GM12878 (cell line): ENCODE data around the gene ERBB3. TPM values are rescaled to one million over a fixed set of nuclear protein-coding genes. Genes with fewer than 3 reads are reported as not detected.

Experiments used
- CBX3 ChIP-seq: fragments of 200-600 bp; sonication (generic); IDR thresholded peaks from 2 replicates; pipeline ENCODE4 v1.6.1; 2016; ENCODE audit warnings: low read depth, borderline replicate concordance
- CBX5 ChIP-seq: sonication (generic); IDR thresholded peaks from 2 replicates; pipeline ENCODE4 v1.6.1; 2016; ENCODE audit warnings: low read depth, moderate library complexity, mild to moderate bottlenecking, inconsistent platforms
- GABPA ChIP-seq: IDR thresholded peaks from 2 replicates; pipeline ENCODE4 v1.6.1; 2014; ENCODE audit warnings: antibody characterized with exemption, low read depth, mild to moderate bottlenecking, inconsistent platforms
- KDM1A ChIP-seq: fragments of 200-600 bp; sonication (generic); IDR thresholded peaks from 2 replicates; pipeline ENCODE4 v1.6.1; 2016; ENCODE audit warnings: borderline replicate concordance
- MEF2A ChIP-seq: IDR thresholded peaks from 2 replicates; pipeline ENCODE4 v1.6.1; 2011; ENCODE audit warnings: low read depth, mild to moderate bottlenecking, low read length, moderate library complexity; ENCODE audit not compliant: insufficient read depth
- MTA3 ChIP-seq: IDR thresholded peaks from 2 replicates; pipeline ENCODE4 v1.6.1; 2012; ENCODE audit warnings: low read length, inconsistent platforms, borderline replicate concordance
- NBN ChIP-seq: fragments of 450-650 bp; IDR thresholded peaks from 2 replicates; pipeline ENCODE4 v1.6.1; 2016
- PBX3 ChIP-seq: IDR thresholded peaks from 2 replicates; pipeline ENCODE4 v1.6.1; 2011; ENCODE audit warnings: mild to moderate bottlenecking, low read depth, low read length, moderate library complexity; ENCODE audit not compliant: insufficient replicate concordance
- RAD21 ChIP-seq: IDR thresholded peaks from 2 replicates; pipeline ENCODE4 v1.6.1; 2011; ENCODE audit warnings: mild to moderate bottlenecking, low read depth, low read length, moderate library complexity; ENCODE audit not compliant: insufficient read depth
- SIX5 ChIP-seq: IDR thresholded peaks from 2 replicates; pipeline ENCODE4 v1.6.1; 2011; ENCODE audit warnings: mild to moderate bottlenecking, low read depth, low read length, moderate library complexity; ENCODE audit not compliant: severe bottlenecking
- SUPT20H ChIP-seq: IDR thresholded peaks from 2 replicates; pipeline ENCODE4 v1.6.1; 2011; ENCODE audit warnings: low read depth, mild to moderate bottlenecking, low read length, moderate library complexity, borderline replicate concordance; ENCODE audit not compliant: control insufficient read depth
- TCF12 ChIP-seq: IDR thresholded peaks from 2 replicates; pipeline ENCODE4 v1.6.1; 2011; ENCODE audit warnings: low read depth, mild to moderate bottlenecking, low read length
- USF2 ChIP-seq: IDR thresholded peaks from 2 replicates; pipeline ENCODE4 v1.6.1; 2011; ENCODE audit warnings: low read depth, low read length, improper control_type of control experiment, borderline replicate concordance
- YY1 ChIP-seq: IDR thresholded peaks from 2 replicates; pipeline ENCODE4 v1.6.1; 2011; ENCODE audit warnings: low read depth, mild to moderate bottlenecking, low read length
- ZNF622 ChIP-seq: fragments of 450-650 bp; IDR thresholded peaks from 2 replicates; pipeline ENCODE4 v1.6.1; 2017; ENCODE audit warnings: mild to moderate bottlenecking, inconsistent platforms
- polyA plus RNA-seq, 11 experiments: library from polyadenylated mRNA; depleted of rRNA in 4 of 11; unstranded in 6 of 11; stranded (reverse) in 5 of 11; fragments of >200 nt; fragmentation: Nextera tagmentation in 4 of 11; fragmentation: Illumina TruSeq in 1 of 11; extraction: Ambion mirVana in 4 of 11; extraction: Trizol in 1 of 11; gene quantifications; 1 replicate in 1 of 11; 2 replicates in 10 of 11; pipeline versions ENCODE4 v1.2.1 to v1.2.3, GENCODE V29; 2011 to 2016; ENCODE audit warnings: inconsistent platforms in 2 of 11, missing spikeins in 2 of 11, low read depth in 1 of 11
- total RNA-seq, 4 experiments: library from RNA; depleted of rRNA in 3 of 4; stranded (reverse); fragments of >200 nt in 3 of 4; fragmentation: Illumina TruSeq in 1 of 4; extraction: Trizol in 1 of 4; gene quantifications; 2 replicates each; pipeline versions ENCODE4 v1.2.1 to v1.2.3, GENCODE V29; 2013 to 2021
- TF ChIP-seq, protein P1 (sequence below): IDR thresholded peaks from 2 replicates; pipeline ENCODE4 v1.6.1; 2012; ENCODE audit warnings: low read length, inconsistent platforms
- TF ChIP-seq, protein P2 (sequence below): fragments of 150-350 bp; IDR thresholded peaks from 2 replicates; pipeline ENCODE4 v1.6.1; 2016; ENCODE audit warnings: low read depth, low read length
- TF ChIP-seq, protein P3 (sequence below): fragments of 450-650 bp; IDR thresholded peaks from 2 replicates; pipeline ENCODE4 v1.6.1; 2017; ENCODE audit warnings: mild to moderate bottlenecking, moderate library complexity

ERBB3 gene
- total and polyA plus RNA-seq, 10 of the 15 experiments (the other 5 are each of a cell fraction or from before 2014, with no cell fraction given), result 0.03 to 0.72 (median 0.04) TPM; not detected in 5

GRCh38 chr12:56117778-56118687, 38.1 kb downstream of the ERBB3 start, which contains the start of gene ZC3H10 (continued):
- TF ChIP-seq ZNF622 (no peak), KDM1A (no peak), USF2 (no peak), GABPA (peak; percentile 98), PBX3 (peak; percentile 73), SUPT20H (no peak), CBX5 (peak; percentile 87), SIX5 (peak; percentile 60), TCF12 (peak; percentile 64; the same call in 1 of the 2 replicates), YY1 (peak; percentile 86; the same call in 1 of the 2 replicates), NBN (peak; percentile 95), RAD21 (no peak), MEF2A (peak; percentile 84), CBX3 (no peak), MTA3 (peak; percentile 99)
- TF ChIP-seq, protein P1, sequence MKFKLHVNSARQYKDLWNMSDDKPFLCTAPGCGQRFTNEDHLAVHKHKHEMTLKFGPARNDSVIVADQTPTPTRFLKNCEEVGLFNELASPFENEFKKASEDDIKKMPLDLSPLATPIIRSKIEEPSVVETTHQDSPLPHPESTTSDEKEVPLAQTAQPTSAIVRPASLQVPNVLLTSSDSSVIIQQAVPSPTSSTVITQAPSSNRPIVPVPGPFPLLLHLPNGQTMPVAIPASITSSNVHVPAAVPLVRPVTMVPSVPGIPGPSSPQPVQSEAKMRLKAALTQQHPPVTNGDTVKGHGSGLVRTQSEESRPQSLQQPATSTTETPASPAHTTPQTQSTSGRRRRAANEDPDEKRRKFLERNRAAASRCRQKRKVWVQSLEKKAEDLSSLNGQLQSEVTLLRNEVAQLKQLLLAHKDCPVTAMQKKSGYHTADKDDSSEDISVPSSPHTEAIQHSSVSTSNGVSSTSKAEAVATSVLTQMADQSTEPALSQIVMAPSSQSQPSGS, result peak; percentile 73
- TF ChIP-seq, protein P2, sequence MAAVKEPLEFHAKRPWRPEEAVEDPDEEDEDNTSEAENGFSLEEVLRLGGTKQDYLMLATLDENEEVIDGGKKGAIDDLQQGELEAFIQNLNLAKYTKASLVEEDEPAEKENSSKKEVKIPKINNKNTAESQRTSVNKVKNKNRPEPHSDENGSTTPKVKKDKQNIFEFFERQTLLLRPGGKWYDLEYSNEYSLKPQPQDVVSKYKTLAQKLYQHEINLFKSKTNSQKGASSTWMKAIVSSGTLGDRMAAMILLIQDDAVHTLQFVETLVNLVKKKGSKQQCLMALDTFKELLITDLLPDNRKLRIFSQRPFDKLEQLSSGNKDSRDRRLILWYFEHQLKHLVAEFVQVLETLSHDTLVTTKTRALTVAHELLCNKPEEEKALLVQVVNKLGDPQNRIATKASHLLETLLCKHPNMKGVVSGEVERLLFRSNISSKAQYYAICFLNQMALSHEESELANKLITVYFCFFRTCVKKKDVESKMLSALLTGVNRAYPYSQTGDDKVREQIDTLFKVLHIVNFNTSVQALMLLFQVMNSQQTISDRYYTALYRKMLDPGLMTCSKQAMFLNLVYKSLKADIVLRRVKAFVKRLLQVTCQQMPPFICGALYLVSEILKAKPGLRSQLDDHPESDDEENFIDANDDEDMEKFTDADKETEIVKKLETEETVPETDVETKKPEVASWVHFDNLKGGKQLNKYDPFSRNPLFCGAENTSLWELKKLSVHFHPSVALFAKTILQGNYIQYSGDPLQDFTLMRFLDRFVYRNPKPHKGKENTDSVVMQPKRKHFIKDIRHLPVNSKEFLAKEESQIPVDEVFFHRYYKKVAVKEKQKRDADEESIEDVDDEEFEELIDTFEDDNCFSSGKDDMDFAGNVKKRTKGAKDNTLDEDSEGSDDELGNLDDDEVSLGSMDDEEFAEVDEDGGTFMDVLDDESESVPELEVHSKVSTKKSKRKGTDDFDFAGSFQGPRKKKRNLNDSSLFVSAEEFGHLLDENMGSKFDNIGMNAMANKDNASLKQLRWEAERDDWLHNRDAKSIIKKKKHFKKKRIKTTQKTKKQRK, result peak; percentile 35; the same call in 1 of the 2 replicates
- TF ChIP-seq, protein P3, sequence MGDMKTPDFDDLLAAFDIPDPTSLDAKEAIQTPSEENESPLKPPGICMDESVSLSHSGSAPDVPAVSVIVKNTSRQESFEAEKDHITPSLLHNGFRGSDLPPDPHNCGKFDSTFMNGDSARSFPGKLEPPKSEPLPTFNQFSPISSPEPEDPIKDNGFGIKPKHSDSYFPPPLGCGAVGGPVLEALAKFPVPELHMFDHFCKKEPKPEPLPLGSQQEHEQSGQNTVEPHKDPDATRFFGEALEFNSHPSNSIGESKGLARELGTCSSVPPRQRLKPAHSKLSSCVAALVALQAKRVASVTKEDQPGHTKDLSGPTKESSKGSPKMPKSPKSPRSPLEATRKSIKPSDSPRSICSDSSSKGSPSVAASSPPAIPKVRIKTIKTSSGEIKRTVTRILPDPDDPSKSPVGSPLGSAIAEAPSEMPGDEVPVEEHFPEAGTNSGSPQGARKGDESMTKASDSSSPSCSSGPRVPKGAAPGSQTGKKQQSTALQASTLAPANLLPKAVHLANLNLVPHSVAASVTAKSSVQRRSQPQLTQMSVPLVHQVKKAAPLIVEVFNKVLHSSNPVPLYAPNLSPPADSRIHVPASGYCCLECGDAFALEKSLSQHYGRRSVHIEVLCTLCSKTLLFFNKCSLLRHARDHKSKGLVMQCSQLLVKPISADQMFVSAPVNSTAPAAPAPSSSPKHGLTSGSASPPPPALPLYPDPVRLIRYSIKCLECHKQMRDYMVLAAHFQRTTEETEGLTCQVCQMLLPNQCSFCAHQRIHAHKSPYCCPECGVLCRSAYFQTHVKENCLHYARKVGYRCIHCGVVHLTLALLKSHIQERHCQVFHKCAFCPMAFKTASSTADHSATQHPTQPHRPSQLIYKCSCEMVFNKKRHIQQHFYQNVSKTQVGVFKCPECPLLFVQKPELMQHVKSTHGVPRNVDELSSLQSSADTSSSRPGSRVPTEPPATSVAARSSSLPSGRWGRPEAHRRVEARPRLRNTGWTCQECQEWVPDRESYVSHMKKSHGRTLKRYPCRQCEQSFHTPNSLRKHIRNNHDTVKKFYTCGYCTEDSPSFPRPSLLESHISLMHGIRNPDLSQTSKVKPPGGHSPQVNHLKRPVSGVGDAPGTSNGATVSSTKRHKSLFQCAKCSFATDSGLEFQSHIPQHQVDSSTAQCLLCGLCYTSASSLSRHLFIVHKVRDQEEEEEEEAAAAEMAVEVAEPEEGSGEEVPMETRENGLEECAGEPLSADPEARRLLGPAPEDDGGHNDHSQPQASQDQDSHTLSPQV, result no peak
